Measurements from ENCODE around the gene CKAP5.

The CKAP5 gene

GRCh38 chr11:46766656-46767055 is 79.4 kb downstream of the CKAP5 start:
- H3K27me3 Mint-ChIP-seq (ENCODE audit: low read depth): no peaks in the 10 kb centered on the region
- H3K4me3 Mint-ChIP-seq: no peak overlapping the region
- no peak overlapping the region for H3K27ac Mint-ChIP-seq
- peaks cover 37% of the 10 kb centered on the region for H3K36me3 Mint-ChIP-seq (ENCODE audit: low read depth)
- no peaks in the 10 kb centered on the region for H3K9me3 Mint-ChIP-seq
- no peaks in the 10 kb centered on the region for H3K4me1 Mint-ChIP-seq (ENCODE audit: low read depth)

GRCh38 chr11:46762248-46762647 is 83.8 kb downstream of the CKAP5 start:
- Mint-ChIP-seq H3K9me3 (no peaks in the 10 kb centered on the region), H3K27me3 (ENCODE audit: low read depth) (no peaks in the 10 kb centered on the region), H3K36me3 (ENCODE audit: low read depth) (peaks cover 52% of the 10 kb centered on the region), H3K4me3 (no peak overlapping the region), H3K4me1 (ENCODE audit: low read depth) (no peaks in the 10 kb centered on the region), H3K27ac (no peak overlapping the region)

GRCh38 chr11:46761807-46762206 is 84.3 kb downstream of the CKAP5 start:
- H3K36me3 Mint-ChIP-seq (ENCODE audit: low read depth): peaks cover 52% of the 10 kb centered on the region
- no peak overlapping the region for H3K4me3 Mint-ChIP-seq
- H3K4me1 Mint-ChIP-seq (ENCODE audit: low read depth): no peaks in the 10 kb centered on the region
- H3K27ac Mint-ChIP-seq: no peak overlapping the region
- no peaks in the 10 kb centered on the region for H3K9me3 Mint-ChIP-seq
- no peaks in the 10 kb centered on the region for H3K27me3 Mint-ChIP-seq (ENCODE audit: low read depth)

- H3K27ac Mint-ChIP-seq: no peak overlapping the region
- H3K27me3 Mint-ChIP-seq (ENCODE audit: low read depth): no peaks in the 10 kb centered on the region
- H3K4me3 Mint-ChIP-seq: no peak overlapping the region
- H3K4me1 Mint-ChIP-seq (ENCODE audit: low read depth): no peaks in the 10 kb centered on the region
- H3K9me3 Mint-ChIP-seq: no peaks in the 10 kb centered on the region
- peaks cover 57% of the 10 kb centered on the region for H3K36me3 Mint-ChIP-seq (ENCODE audit: low read depth)
Measured at GRCh38 chr11:46760429-46761128, 85.5 kb downstream of the CKAP5 start.

- H3K4me1 Mint-ChIP-seq (ENCODE audit: low read depth): no peaks in the 10 kb centered on the region
- peaks cover 60% of the 10 kb centered on the region for H3K36me3 Mint-ChIP-seq (ENCODE audit: low read depth)
- H3K9me3 Mint-ChIP-seq: no peaks in the 10 kb centered on the region
- H3K27ac Mint-ChIP-seq: no peak overlapping the region
- H3K27me3 Mint-ChIP-seq (ENCODE audit: low read depth): no peaks in the 10 kb centered on the region
- H3K4me3 Mint-ChIP-seq: no peak overlapping the region
Measured at GRCh38 chr11:46759196-46759595, 86.9 kb downstream of the CKAP5 start.

- no peak overlapping the region for H3K4me3 Mint-ChIP-seq
- H3K27me3 Mint-ChIP-seq (ENCODE audit: low read depth): no peaks in the 10 kb centered on the region
- H3K9me3 Mint-ChIP-seq: no peaks in the 10 kb centered on the region
- H3K27ac Mint-ChIP-seq: no peak overlapping the region
- no peaks in the 10 kb centered on the region for H3K4me1 Mint-ChIP-seq (ENCODE audit: low read depth)
- H3K36me3 Mint-ChIP-seq (ENCODE audit: low read depth): peaks cover 53% of the 10 kb centered on the region
Measured at GRCh38 chr11:46755962-46756361, 90.1 kb downstream of the CKAP5 start.

GRCh38 chr11:46747150-46747549 is 98.9 kb downstream of the CKAP5 start:
- Mint-ChIP-seq H3K36me3 (ENCODE audit: low read depth) (peaks cover 55% of the 10 kb centered on the region), H3K9me3 (no peaks in the 10 kb centered on the region), H3K27ac (no peak overlapping the region), H3K27me3 (ENCODE audit: low read depth) (no peaks in the 10 kb centered on the region), H3K4me1 (ENCODE audit: low read depth) (no peaks in the 10 kb centered on the region), H3K4me3 (no peak overlapping the region)

- Mint-ChIP-seq H3K27me3 (ENCODE audit: low read depth) (no peaks in the 10 kb centered on the region), H3K4me3 (no peak overlapping the region), H3K27ac (no peak overlapping the region), H3K36me3 (ENCODE audit: low read depth) (peaks cover 56% of the 10 kb centered on the region), H3K9me3 (no peaks in the 10 kb centered on the region), H3K4me1 (ENCODE audit: low read depth) (no peaks in the 10 kb centered on the region)
Measured at GRCh38 chr11:46745995-46746394, 100.1 kb downstream of the CKAP5 start.

- H3K4me1 Mint-ChIP-seq (ENCODE audit: low read depth): no peaks in the 10 kb centered on the region
- no peak overlapping the region for H3K27ac Mint-ChIP-seq
- peaks cover 50% of the 10 kb centered on the region for H3K36me3 Mint-ChIP-seq (ENCODE audit: low read depth)
- no peaks in the 10 kb centered on the region for H3K9me3 Mint-ChIP-seq
- no peak overlapping the region for H3K4me3 Mint-ChIP-seq
- H3K27me3 Mint-ChIP-seq (ENCODE audit: low read depth): no peaks in the 10 kb centered on the region
Measured at GRCh38 chr11:46745328-46745727, 100.8 kb downstream of the CKAP5 start.

- Mint-ChIP-seq H3K27me3 (ENCODE audit: low read depth) (no peaks in the 10 kb centered on the region), H3K27ac (no peak overlapping the region), H3K9me3 (no peaks in the 10 kb centered on the region), H3K4me1 (ENCODE audit: low read depth) (no peaks in the 10 kb centered on the region), H3K36me3 (ENCODE audit: low read depth) (peaks cover 42% of the 10 kb centered on the region), H3K4me3 (no peak overlapping the region)
Measured at GRCh38 chr11:46743693-46744339, 102.3 kb downstream of the CKAP5 start.

GRCh38 chr11:46743043-46743442 is 103.0 kb downstream of the CKAP5 start:
- Mint-ChIP-seq H3K36me3 (ENCODE audit: low read depth) (peaks cover 39% of the 10 kb centered on the region), H3K9me3 (no peaks in the 10 kb centered on the region), H3K27me3 (ENCODE audit: low read depth) (no peaks in the 10 kb centered on the region), H3K4me1 (ENCODE audit: low read depth) (no peaks in the 10 kb centered on the region), H3K4me3 (no peak overlapping the region), H3K27ac (no peak overlapping the region)

- no peak overlapping the region for H3K27ac Mint-ChIP-seq
- H3K27me3 Mint-ChIP-seq (ENCODE audit: low read depth): no peaks in the 10 kb centered on the region
- peaks cover 34% of the 10 kb centered on the region for H3K36me3 Mint-ChIP-seq (ENCODE audit: low read depth)
- no peaks in the 10 kb centered on the region for H3K4me1 Mint-ChIP-seq (ENCODE audit: low read depth)
- H3K4me3 Mint-ChIP-seq: no peak overlapping the region
- no peaks in the 10 kb centered on the region for H3K9me3 Mint-ChIP-seq
Measured at GRCh38 chr11:46741600-46742484, 104.2 kb downstream of the CKAP5 start.

- Mint-ChIP-seq H3K27ac (no peak overlapping the region), H3K9me3 (no peaks in the 10 kb centered on the region), H3K4me1 (ENCODE audit: low read depth) (no peaks in the 10 kb centered on the region), H3K4me3 (no peak overlapping the region), H3K36me3 (ENCODE audit: low read depth) (peaks cover 21% of the 10 kb centered on the region), H3K27me3 (ENCODE audit: low read depth) (no peaks in the 10 kb centered on the region)
Measured at GRCh38 chr11:46738887-46739286, 107.2 kb downstream of the CKAP5 start.

GRCh38 chr11:46737699-46738098 is 108.4 kb downstream of the CKAP5 start:
- H3K9me3 Mint-ChIP-seq: no peaks in the 10 kb centered on the region
- H3K36me3 Mint-ChIP-seq (ENCODE audit: low read depth): peaks cover 15% of the 10 kb centered on the region
- no peaks in the 10 kb centered on the region for H3K4me1 Mint-ChIP-seq (ENCODE audit: low read depth)
- no peaks in the 10 kb centered on the region for H3K27me3 Mint-ChIP-seq (ENCODE audit: low read depth)
- no peak overlapping the region for H3K4me3 Mint-ChIP-seq
- no peak overlapping the region for H3K27ac Mint-ChIP-seq

GRCh38 chr11:46736615-46737014 is 109.5 kb downstream of the CKAP5 start:
- Mint-ChIP-seq H3K27ac (no peak overlapping the region), H3K4me1 (ENCODE audit: low read depth) (no peaks in the 10 kb centered on the region), H3K9me3 (no peaks in the 10 kb centered on the region), H3K27me3 (ENCODE audit: low read depth) (no peaks in the 10 kb centered on the region), H3K36me3 (ENCODE audit: low read depth) (peaks cover 4% of the 10 kb centered on the region), H3K4me3 (no peak overlapping the region)

Measured in T-helper 1 cell treated with Interleukin-12 subunit alpha and Interleukin-12 subunit beta and Interleukin-4 antibody, amounts not matched to agents 30 μg/mL and 1 μg/mL, for 36 hours (primary cell).